ENCODE results near the gene C2CD4A.

DNA sequence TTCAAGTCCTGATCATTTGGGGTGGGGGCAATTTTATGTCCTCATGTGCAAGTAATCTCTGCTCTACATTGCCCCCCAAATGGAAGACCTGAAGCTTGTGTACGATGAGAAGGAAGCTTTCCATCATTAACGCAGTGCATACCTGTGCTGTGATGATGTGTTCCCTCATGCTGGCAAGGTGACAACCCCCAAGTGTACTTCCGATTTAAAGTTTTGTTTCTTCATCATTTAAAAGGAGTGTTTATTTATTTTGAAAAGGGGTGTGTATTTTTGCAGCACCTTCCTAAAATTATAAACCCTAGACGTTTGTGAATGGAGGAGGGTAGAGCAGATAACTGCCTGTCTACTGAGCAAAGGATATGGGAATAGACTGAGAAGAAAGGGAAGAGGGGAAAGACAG is 45.3 kb downstream of the C2CD4A start:
- TF ChIP-seq CTCF (IDR thresholded peaks at IDR 0.05) (no peak), ZFX (IDR thresholded peaks at IDR 0.05; ENCODE audit: borderline replicate concordance) (no peak)
